22Rv1 (cell line): ENCODE data around the gene SARS2.

ENCODE experiments used
- CTCF ChIP-seq: fragments of 450-650 bp; IDR thresholded peaks from 2 replicates; pipeline ENCODE4 v1.5.1; 2017; ENCODE audit warnings: mild to moderate bottlenecking
- ZFX ChIP-seq: fragments of 450-650 bp; IDR thresholded peaks from 2 replicates; pipeline ENCODE4 v1.6.1; 2017; ENCODE audit warnings: antibody characterized with exemption, borderline replicate concordance

DNA sequence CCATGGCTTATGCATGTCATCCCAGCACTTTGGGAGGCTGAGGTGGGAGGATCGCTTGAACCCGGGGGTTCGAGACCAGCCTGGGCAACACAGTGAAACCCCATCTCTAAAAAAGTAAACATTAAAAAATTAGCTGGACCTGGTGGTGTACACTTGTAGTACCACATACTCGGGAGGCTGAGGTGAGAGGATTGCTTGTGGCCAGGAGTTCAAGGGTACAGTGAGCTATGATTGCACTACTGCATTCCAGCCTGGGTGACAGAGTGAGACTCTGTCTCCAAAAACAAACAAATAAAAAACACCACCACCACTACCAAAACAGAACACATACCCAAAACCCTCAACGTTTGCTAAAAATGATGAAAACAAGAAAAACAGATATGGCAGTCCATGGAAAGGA lies 29.1 kb upstream of the SARS2 start:
- TF ChIP-seq CTCF (no peak), ZFX (no peak)
